ENCODE measurements around the gene SDHAF3. TPM values are rescaled to one million over a fixed set of nuclear protein-coding genes. Genes with fewer than 3 reads are reported as not detected.

The SDHAF3 gene
- total and polyA plus RNA-seq, 4 donors = 8.6 to 34.1 (median 10.4) TPM

DNA sequence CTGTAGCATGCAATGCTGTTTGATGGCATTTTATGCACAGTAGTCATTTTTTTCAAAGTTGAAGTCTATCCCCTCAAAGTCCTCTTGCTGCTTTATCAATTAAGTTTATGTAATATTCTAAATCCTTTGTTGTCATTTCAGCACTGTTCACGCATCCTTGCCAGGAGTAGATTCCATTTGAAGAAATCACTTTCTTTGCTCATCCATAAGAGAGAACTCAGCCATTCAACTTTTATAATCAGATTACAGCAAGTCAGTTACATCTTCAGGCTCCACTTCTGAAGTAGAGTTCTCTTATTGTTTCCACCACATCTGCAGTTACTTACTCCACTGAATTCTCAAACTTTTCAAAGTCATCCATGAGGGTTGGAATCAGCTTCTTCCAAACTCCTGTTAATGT lies 32.3 kb downstream of the SDHAF3 start:
- H3K36me3 ChIP-seq (ENCODE audit: control insufficient read depth in 4 of 4, insufficient read depth in 3 of 4, low read depth in 1 of 4, low read length in 3 of 4) = no peaks in the 10 kb centered on the region
- no peaks in the 10 kb centered on the region for H3K27me3 ChIP-seq (ENCODE audit: control insufficient read depth in 4 of 4, insufficient read depth in 4 of 4, low read length in 3 of 4)
- H3K4me3 ChIP-seq (ENCODE audit: low read depth in 1 of 3, low read length in 3 of 3) = no peak overlapping the region
- no peak for DNase-seq (ENCODE audit: low spot score)
- WGBS = 100% methylated on average over 1 of the region's 1 CpG
- no peaks in the 10 kb centered on the region for H3K9me3 ChIP-seq (ENCODE audit: control insufficient read depth in 4 of 4, low read length in 3 of 4)
- H3K9ac ChIP-seq (ENCODE audit: low read depth in 1 of 2, low read length in 2 of 2) = no peak overlapping the region
- TF ChIP-seq RAD21 (IDR thresholded peaks at IDR 0.05) (no peak), HNF4A (conservative IDR thresholded peaks at IDR 0.05) (no peak), GABPA (IDR thresholded peaks at IDR 0.05 in 1 of 2, conservative IDR thresholded peaks at IDR 0.05 in 1 of 2) (no peak), TAF1 (conservative IDR thresholded peaks at IDR 0.05) (no peak), SP1 (IDR thresholded peaks at IDR 0.05) (no peak), EGR1 (IDR thresholded peaks at IDR 0.05; ENCODE audit: low read depth in 2 of 2) (no peak), FOXA1 (IDR thresholded peaks at IDR 0.05) (no peak), NR2F2 (IDR thresholded peaks at IDR 0.05) (no peak), RXRA (IDR thresholded peaks at IDR 0.05) (no peak), HNF4G (IDR thresholded peaks at IDR 0.05) (no peak)
- TF ChIP-seq, protein P1, sequence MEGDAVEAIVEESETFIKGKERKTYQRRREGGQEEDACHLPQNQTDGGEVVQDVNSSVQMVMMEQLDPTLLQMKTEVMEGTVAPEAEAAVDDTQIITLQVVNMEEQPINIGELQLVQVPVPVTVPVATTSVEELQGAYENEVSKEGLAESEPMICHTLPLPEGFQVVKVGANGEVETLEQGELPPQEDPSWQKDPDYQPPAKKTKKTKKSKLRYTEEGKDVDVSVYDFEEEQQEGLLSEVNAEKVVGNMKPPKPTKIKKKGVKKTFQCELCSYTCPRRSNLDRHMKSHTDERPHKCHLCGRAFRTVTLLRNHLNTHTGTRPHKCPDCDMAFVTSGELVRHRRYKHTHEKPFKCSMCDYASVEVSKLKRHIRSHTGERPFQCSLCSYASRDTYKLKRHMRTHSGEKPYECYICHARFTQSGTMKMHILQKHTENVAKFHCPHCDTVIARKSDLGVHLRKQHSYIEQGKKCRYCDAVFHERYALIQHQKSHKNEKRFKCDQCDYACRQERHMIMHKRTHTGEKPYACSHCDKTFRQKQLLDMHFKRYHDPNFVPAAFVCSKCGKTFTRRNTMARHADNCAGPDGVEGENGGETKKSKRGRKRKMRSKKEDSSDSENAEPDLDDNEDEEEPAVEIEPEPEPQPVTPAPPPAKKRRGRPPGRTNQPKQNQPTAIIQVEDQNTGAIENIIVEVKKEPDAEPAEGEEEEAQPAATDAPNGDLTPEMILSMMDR (IDR thresholded peaks at IDR 0.05; ENCODE audit: low read depth, low read length, missing input control) = no peak
- TF ChIP-seq, protein P2, sequence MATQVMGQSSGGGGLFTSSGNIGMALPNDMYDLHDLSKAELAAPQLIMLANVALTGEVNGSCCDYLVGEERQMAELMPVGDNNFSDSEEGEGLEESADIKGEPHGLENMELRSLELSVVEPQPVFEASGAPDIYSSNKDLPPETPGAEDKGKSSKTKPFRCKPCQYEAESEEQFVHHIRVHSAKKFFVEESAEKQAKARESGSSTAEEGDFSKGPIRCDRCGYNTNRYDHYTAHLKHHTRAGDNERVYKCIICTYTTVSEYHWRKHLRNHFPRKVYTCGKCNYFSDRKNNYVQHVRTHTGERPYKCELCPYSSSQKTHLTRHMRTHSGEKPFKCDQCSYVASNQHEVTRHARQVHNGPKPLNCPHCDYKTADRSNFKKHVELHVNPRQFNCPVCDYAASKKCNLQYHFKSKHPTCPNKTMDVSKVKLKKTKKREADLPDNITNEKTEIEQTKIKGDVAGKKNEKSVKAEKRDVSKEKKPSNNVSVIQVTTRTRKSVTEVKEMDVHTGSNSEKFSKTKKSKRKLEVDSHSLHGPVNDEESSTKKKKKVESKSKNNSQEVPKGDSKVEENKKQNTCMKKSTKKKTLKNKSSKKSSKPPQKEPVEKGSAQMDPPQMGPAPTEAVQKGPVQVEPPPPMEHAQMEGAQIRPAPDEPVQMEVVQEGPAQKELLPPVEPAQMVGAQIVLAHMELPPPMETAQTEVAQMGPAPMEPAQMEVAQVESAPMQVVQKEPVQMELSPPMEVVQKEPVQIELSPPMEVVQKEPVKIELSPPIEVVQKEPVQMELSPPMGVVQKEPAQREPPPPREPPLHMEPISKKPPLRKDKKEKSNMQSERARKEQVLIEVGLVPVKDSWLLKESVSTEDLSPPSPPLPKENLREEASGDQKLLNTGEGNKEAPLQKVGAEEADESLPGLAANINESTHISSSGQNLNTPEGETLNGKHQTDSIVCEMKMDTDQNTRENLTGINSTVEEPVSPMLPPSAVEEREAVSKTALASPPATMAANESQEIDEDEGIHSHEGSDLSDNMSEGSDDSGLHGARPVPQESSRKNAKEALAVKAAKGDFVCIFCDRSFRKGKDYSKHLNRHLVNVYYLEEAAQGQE (IDR thresholded peaks at IDR 0.05) = no peak
- TF ChIP-seq, protein P3, sequence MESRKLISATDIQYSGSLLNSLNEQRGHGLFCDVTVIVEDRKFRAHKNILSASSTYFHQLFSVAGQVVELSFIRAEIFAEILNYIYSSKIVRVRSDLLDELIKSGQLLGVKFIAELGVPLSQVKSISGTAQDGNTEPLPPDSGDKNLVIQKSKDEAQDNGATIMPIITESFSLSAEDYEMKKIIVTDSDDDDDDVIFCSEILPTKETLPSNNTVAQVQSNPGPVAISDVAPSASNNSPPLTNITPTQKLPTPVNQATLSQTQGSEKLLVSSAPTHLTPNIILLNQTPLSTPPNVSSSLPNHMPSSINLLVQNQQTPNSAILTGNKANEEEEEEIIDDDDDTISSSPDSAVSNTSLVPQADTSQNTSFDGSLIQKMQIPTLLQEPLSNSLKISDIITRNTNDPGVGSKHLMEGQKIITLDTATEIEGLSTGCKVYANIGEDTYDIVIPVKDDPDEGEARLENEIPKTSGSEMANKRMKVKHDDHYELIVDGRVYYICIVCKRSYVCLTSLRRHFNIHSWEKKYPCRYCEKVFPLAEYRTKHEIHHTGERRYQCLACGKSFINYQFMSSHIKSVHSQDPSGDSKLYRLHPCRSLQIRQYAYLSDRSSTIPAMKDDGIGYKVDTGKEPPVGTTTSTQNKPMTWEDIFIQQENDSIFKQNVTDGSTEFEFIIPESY (IDR thresholded peaks at IDR 0.05) = no peak
- TF ChIP-seq, protein P4, sequence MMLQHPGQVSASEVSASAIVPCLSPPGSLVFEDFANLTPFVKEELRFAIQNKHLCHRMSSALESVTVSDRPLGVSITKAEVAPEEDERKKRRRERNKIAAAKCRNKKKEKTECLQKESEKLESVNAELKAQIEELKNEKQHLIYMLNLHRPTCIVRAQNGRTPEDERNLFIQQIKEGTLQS (IDR thresholded peaks at IDR 0.05) = no peak
- TF ChIP-seq, protein P5, sequence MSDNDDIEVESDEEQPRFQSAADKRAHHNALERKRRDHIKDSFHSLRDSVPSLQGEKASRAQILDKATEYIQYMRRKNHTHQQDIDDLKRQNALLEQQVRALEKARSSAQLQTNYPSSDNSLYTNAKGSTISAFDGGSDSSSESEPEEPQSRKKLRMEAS (IDR thresholded peaks at IDR 0.05) = no peak
- H3K4me1 ChIP-seq (ENCODE audit: control insufficient read depth in 4 of 4, insufficient read depth in 4 of 4, low read length in 3 of 4) = peaks cover 0 to 1% (median 0%) of the 10 kb centered on the region in 4 donors
- H3K27ac ChIP-seq (ENCODE audit: low read depth in 1 of 2, low read length in 2 of 2) = no peak overlapping the region

DNA sequence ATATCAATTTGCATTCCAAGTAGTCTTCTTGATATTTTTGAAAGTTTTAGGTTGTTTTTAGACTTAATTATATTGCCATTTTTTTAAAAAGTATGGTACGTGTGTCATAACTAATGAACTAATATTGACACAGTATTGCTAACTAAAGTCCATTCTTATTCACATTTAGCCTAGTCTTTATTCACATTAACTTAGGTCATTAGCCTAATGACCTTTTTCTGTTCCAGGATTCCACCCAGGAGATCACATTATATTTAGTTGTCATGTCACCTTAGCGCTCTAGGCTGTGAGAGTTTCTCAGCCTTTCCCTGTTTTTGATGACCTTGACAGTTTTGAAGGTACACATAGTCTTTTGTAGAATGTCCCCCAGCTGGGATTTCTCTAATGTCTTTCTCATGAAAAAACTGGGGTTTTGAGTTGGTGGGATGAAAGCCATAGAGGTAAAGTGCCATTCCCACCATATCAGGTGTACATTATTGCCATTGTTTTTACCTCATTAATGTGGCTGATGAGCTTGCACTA lies 38.5 kb downstream of the SDHAF3 start:
- 49% methylated on average over 2 of the region's 2 CpGs for WGBS
- Histone ChIP-seq H3K9me3 (ENCODE audit: control insufficient read depth in 4 of 4, low read length in 3 of 4) (peaks cover 0 to 4% (median 1%) of the 10 kb centered on the region in 4 donors), H3K9ac (ENCODE audit: low read depth in 1 of 2, low read length in 2 of 2) (no peak overlapping the region), H3K27ac (ENCODE audit: low read depth in 1 of 2, low read length in 2 of 2) (no peak overlapping the region), H3K4me3 (ENCODE audit: low read depth in 1 of 3, low read length in 3 of 3) (no peak overlapping the region), H3K4me1 (ENCODE audit: control insufficient read depth in 4 of 4, insufficient read depth in 4 of 4, low read length in 3 of 4) (peaks cover 0 to 14% (median 3%) of the 10 kb centered on the region in 4 donors), H3K36me3 (ENCODE audit: control insufficient read depth in 4 of 4, insufficient read depth in 3 of 4, low read depth in 1 of 4, low read length in 3 of 4) (peaks cover 0 to 1% (median 0%) of the 10 kb centered on the region in 4 donors), H3K27me3 (ENCODE audit: control insufficient read depth in 4 of 4, insufficient read depth in 4 of 4, low read length in 3 of 4) (no peaks in the 10 kb centered on the region)
- DNase-seq (ENCODE audit: low spot score) = no peak
- no peak for TF ChIP-seq SP1 (IDR thresholded peaks at IDR 0.05)
- TF ChIP-seq, protein P2 (IDR thresholded peaks at IDR 0.05) = no peak
- TF ChIP-seq HNF4G (IDR thresholded peaks at IDR 0.05) = no peak
- peak; percentile 31 to 64 for TF ChIP-seq RXRA (IDR thresholded peaks at IDR 0.05)
- TF ChIP-seq FOXA1 (IDR thresholded peaks at IDR 0.05) = no peak
- TF ChIP-seq, protein P1 (IDR thresholded peaks at IDR 0.05; ENCODE audit: low read depth, low read length, missing input control) = no peak
- TF ChIP-seq EGR1 (IDR thresholded peaks at IDR 0.05; ENCODE audit: low read depth in 2 of 2) = no peak
- TF ChIP-seq, protein P5 (IDR thresholded peaks at IDR 0.05) = no peak
- TF ChIP-seq JUND (IDR thresholded peaks at IDR 0.05) = no peak
- no peak for TF ChIP-seq YY1 (IDR thresholded peaks at IDR 0.05)
